CD4-positive, alpha-beta T cell treated with Interleukin-2 at 100 ng/mL for 4 hours (primary cell): ENCODE results near the gene CARD16.
"Not testable (repeated sequence)": the region's sequence is repeated elsewhere in the genome, so short reads cannot be mapped to it uniquely, and the experiment has no call there.

Experiments
- DNase-seq: peaks from one replicate; pipeline ENCODE4 v3.0.0-alpha.2; 2020; ENCODE audit warnings: low spot score

The CARD16 gene

GRCh38 chr11:105049481-105049880, 4.3 kb upstream of the CARD16 start:
- DNase-seq, result no peak

- no peak for DNase-seq
These were observed 1.9 kb upstream of the CARD16 start for GRCh38 chr11:105046898-105047579.

- no peak for DNase-seq
These were observed 651 bp upstream of the CARD16 start for GRCh38 chr11:105045676-105046296.

- DNase-seq, result no peak
These were observed 3.0 kb downstream of the CARD16 start for GRCh38 chr11:105042178-105042577.

GRCh38 chr11:105040703-105041102, 4.4 kb downstream of the CARD16 start:
- no peak for DNase-seq

GRCh38 chr11:105034813-105035620, 10.1 kb downstream of the CARD16 start, which contains the start of gene CASP1:
CASP1 (minus strand) TSS chr11:105035144; CDS start chr11:105035113, 31 bp downstream.
- DNase-seq, result peak; percentile 57

GRCh38 chr11:105034388-105034787, 10.7 kb downstream of the CARD16 start:
- DNase-seq, result not testable (repeated sequence)

- peak; percentile 24 for DNase-seq
These were observed 11.4 kb downstream of the CARD16 start for GRCh38 chr11:105033781-105034180.

GRCh38 chr11:105033343-105033742, 11.8 kb downstream of the CARD16 start:
- no peak for DNase-seq

- peak; percentile 31 for DNase-seq
These were observed 12.6 kb downstream of the CARD16 start for GRCh38 chr11:105032495-105032894.

GRCh38 chr11:105027678-105028077, 17.5 kb downstream of the CARD16 start:
- no peak for DNase-seq

GRCh38 chr11:105024394-105024793, 20.7 kb downstream of the CARD16 start:
- no peak for DNase-seq

GRCh38 chr11:105023003-105023402, 22.1 kb downstream of the CARD16 start, which contains the start of gene CASP5:
CASP5 (minus strand) TSS chr11:105023168; CDS start chr11:105023136, 32 bp downstream.
- no peak for DNase-seq

GRCh38 chr11:105022527-105022926, 22.6 kb downstream of the CARD16 start:
- DNase-seq, result no peak

- no peak for DNase-seq
These were observed 37.7 kb downstream of the CARD16 start for GRCh38 chr11:105007463-105007862.

- DNase-seq, result no peak
These were observed 39.7 kb downstream of the CARD16 start for GRCh38 chr11:105005451-105005845.

GRCh38 chr11:105004021-105004420, 41.1 kb downstream of the CARD16 start:
- no peak for DNase-seq

GRCh38 chr11:105003151-105003550, 42.0 kb downstream of the CARD16 start:
- no peak for DNase-seq

GRCh38 chr11:105000797-105001196, 44.3 kb downstream of the CARD16 start:
- peak; percentile 72 for DNase-seq

GRCh38 chr11:105000167-105000566, 45.0 kb downstream of the CARD16 start:
- DNase-seq, result no peak

- DNase-seq, result no peak
These were observed 45.4 kb downstream of the CARD16 start for GRCh38 chr11:104999721-105000120.

GRCh38 chr11:104997288-104997687, 47.8 kb downstream of the CARD16 start:
- no peak for DNase-seq

- DNase-seq, result no peak
These were observed 50.1 kb downstream of the CARD16 start for GRCh38 chr11:104995001-104995408.
